HCEC 1CT (cell line): ENCODE measurements around the gene OR5K1.

Experiments used
- DNase-seq: peaks from one replicate; pipeline ENCODE4 v3.0.0-alpha.2; 2017

Gene OR5K1

DNA sequence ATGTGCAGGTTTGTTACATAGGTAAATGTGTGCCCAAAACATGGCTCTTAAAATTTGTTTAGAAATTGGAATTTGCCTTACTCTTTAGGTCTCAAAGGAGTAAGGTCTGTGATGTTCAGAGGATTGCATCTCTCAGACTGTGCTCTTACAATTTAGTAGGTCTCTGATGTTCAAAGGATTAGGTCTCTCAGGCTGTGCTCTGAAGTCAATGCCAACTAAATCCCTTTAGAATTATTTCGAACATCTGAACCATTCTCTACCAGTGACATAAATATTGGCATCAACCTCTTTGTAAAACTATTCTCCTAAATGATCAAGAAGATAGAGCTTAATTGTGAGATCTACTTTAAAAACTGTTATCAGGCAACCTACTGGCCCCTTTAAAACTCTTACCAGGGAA is at the start of gene OR5K1:
TSS of gene OR5K1 (plus strand) at position 301 of the 400 bp plus-strand sequence. CDS start 6,376 bp downstream, outside the sequence.
- DNase-seq = no peak

DNA sequence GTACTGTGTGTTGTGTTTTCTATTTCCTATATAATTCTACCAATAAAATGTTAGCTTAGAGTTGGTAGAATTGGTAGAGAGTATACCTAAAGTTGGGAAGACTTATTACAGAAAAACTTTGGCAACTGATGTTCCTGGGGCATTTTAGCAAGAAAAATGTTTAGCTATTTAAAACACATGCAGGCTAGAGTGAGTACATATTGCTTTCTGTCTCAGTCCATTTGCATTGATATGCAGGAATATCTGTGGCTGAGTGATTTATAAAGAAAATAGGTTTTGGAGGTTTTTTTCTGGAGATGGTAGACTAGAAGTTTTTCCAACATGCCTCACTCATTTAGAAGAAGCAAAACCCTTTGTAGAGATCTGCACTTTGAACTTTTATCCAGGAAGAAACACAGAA is 30.4 kb upstream of the OR5K1 start:
- DNase-seq = no peak

DNA sequence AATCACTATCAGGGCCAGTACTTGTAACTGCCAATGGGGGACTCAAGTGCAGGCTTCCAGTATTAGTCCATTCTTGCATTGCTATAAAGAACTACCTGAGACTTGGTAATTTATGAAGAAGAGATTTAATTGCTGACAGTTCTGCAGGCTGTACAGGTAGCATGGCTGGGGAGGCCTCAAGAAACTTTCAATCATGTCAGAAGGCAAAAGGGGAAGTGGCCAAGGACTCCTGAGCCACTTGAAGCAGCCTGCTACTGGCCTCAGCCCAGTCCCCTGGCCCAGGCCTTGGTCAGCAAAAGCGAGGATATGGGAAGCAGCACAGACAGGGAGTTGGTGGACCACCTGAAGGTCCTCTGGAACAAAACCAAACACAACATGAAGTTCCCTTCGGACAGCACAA is 29.2 kb upstream of the OR5K1 start:
- no peak for DNase-seq

GRCh38 chr3:98434412-98434811 is 28.6 kb upstream of the OR5K1 start:
- DNase-seq = no peak

- DNase-seq = no peak
Observed at GRCh38 chr3:98440283-98440682, 22.7 kb upstream of the OR5K1 start.

DNA sequence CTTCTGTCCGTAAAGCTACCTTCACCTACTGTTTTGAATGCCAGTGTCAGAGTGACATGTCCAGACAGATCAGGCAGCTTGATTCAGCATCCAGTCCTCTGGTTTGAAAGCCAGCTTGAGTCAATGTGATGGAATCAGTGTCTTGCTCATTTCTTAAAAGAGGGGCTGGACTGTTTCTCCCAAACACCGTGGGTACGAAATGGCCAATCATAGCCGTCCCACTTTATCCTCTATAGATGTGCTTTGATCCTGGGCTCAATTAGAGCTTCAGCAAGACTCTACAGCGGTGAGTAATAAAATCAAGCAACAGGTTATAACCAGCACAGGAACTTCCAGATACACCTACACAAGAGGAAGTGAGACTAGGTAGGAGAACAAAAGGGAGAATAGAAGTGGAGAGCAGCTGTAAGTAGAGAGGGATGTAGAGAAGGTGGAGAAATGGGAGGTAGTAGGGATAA is 17.0 kb upstream of the OR5K1 start:
- DNase-seq = no peak

DNA sequence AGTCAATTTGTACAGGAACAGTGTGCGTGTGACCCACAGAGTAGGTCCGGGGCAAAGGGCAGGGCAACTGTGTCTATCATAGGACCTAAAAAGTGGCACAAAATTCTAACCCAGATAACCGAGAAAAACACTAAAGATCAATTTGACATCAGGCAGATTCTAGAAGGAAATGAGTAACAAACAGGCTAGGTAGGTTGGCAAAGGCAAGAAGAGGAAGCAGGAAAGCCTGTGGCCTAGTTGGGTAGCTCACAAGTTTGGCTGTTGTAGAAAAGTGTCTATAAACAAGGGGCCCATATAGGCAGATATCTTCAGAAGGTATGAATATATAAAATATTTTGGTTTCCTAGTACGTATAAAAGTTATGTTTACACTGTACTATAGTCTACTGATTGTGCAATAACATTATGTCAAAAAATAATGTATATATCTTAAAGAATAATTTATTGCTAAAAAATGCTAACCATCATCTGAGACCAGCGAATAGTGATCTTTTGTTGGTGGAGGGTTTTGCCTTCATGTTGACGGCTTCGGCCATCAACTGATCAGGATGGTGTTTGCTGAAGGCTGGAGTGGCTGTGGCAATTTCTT is 13.3 kb upstream of the OR5K1 start:
- DNase-seq = no peak

GRCh38 chr3:98450372-98450771 is 12.6 kb upstream of the OR5K1 start:
- no peak for DNase-seq

DNA sequence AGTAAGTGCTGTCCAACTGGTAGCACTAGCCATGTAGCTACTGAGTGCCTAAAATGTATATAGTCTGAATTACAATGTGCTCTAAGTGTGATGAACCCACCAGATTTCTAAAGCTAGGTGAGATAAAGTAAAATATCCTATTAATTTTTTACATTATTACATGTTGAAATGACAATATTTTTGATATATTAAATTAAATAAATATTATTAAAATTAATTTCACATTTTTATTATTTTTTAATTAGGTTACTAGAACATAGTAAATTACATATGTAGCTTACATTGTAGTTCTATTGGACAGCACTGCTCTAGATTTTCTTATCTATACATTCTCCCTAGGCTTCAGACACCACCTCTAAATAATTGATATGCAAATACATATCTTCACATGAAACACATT is 9.2 kb upstream of the OR5K1 start:
- DNase-seq = no peak

- no peak for DNase-seq
Observed at GRCh38 chr3:98454929-98455328, 8.1 kb upstream of the OR5K1 start.

GRCh38 chr3:98457543-98457942 is 5.5 kb upstream of the OR5K1 start:
- no peak for DNase-seq

GRCh38 chr3:98460220-98460619 is 2.8 kb upstream of the OR5K1 start:
- no peak for DNase-seq

GRCh38 chr3:98482717-98483482 is 19.9 kb downstream of the OR5K1 start:
- DNase-seq = no peak

DNA sequence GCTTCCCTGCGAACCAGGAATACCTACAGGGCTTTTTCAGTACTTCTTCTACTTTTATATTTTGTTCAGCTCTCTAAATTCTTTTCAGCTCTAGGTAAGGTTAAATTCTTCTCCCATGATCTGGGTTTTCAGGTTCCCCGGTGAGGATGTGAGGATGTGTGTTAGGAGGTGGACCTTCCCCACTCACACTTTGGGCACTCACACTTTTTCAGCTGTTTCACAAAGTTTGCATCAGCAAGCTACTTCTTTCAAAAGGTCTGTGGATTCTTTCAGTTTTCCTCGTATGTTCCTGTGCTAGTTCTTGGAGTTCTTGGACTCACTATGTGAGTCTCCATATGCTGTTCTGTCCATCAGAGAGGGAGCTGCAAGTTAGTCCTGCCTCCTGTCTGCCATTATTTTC is 20.6 kb downstream of the OR5K1 start:
- no peak for DNase-seq

DNA sequence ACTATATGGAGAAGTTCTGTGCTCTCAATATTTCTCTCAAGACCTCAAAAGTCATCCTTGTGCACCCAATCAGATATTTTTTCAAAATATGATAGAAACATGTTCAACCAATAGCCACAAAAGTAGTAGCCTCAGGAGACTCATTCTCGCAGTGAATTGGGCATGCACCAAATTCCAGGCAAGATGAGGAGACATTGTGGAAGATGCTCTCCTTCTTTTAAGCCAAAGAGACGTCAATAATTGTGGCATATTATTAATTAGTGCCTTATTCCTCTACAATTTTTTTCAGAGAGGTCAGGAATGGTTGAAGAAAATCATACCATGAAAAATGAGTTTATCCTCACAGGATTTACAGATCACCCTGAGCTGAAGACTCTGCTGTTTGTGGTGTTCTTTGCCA is 34.4 kb downstream of the OR5K1 start, which contains the start of gene OR5K2:
TSS of gene OR5K2 (plus strand) at position 301 of the 400 bp plus-strand sequence. CDS start at position 301, 0 bp downstream.
- no peak for DNase-seq

GRCh38 chr3:98500019-98500418 is 37.0 kb downstream of the OR5K1 start:
- no peak for DNase-seq

DNA sequence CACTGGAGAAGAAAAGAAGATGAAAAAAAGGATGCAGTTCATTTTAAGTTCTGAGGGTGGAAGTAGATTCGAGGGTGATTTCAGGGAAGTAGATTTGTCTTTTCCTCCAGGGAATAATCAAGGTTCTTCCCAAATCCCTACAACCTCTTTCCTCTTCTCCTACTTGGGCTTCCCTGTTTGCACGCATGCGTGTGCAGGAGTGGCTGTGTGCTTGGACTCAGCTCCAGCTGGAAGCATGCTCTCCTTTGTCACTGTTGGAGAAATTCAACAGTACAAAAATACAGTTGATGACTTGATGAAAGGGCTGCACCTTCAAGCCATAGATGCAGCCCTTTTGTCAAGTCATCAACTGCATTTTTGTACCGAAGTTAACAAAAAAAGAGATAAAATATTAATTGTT is 38.3 kb downstream of the OR5K1 start:
- no peak for DNase-seq

- no peak for DNase-seq
Observed at GRCh38 chr3:98501863-98502576, 39.0 kb downstream of the OR5K1 start.

DNA sequence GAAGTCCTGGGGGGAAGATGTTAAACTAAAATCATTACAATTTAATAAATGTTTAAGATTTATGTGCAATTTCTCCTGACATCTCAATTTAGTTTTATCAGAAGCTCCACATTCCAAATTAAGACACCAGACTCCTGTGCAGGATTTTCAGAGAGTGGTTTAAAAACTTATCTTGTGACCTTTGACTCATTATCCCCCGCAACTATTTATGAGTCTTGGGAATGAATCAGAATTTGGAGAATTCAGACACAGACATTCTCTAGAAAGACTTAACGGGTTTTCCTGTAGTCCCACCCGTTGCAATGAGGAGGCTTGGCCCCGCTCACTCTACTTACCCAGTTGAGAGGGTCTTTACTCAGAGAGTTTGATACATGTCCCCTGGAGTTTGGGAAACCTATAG is 41.5 kb downstream of the OR5K1 start:
- DNase-seq = no peak

GRCh38 chr3:98508582-98508981 is 45.6 kb downstream of the OR5K1 start:
- DNase-seq = no peak

- DNase-seq = no peak
Observed at GRCh38 chr3:98512576-98512975, 49.6 kb downstream of the OR5K1 start.

DNA sequence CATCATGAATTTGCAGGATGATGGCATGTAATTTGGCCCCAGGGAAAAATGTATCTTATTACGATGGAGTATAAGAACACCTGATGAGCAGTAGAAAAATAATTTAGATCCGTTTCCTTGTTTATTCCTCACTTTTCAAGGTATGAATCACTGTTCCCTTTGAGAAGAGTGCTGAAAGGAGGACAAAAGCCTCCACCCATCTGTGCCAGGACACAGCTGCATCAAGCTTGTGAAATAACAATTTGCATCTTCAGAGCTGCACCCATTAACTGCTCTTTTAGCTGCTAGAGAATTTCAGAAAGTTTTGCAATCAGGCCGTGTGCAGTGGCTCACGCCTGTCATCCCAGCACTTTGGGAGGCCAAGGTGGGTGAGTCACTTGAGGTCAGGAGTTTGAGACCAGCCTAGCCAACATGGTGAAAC is 50.1 kb downstream of the OR5K1 start:
- DNase-seq = peak; percentile 73

DNA sequence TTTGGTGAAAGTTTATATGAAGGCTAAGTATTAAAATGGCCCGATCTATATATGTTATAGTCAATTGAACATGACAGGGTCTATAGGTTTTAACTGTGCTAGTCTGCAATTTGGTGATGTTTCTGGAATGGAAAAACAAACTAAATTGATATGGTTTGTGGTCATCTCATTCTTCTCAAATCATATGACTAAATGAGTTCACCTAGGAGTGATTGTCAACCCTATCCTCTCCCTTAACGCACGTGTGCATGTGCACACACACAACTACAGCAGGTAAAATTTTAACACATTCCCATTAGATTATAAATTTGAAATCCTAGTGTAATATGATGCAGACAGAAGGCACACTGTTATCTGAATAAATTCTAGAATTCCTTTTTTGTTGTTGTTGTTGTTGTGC is 50.7 kb downstream of the OR5K1 start:
- no peak for DNase-seq

- no peak for DNase-seq
Observed at GRCh38 chr3:98514948-98515347, 51.9 kb downstream of the OR5K1 start.
